BE2C (cell line): Measurements from ENCODE around the gene VAV1.

ENCODE experiments used
- DNase-seq: peaks from one replicate; pipeline ENCODE4 v3.0.0-alpha.2; 2020
- H3K27me3 ChIP-seq: fragments of 250-450 bp; sonication (Bioruptor Pico); 2 replicates; pipeline ENCODE4 v1.5.1; 2020; ENCODE audit warnings: mild to moderate bottlenecking
- H3K36me3 ChIP-seq: fragments of 250-450 bp; sonication (Bioruptor Pico); 2 replicates; pipeline ENCODE4 v1.5.1; 2020; ENCODE audit warnings: mild to moderate bottlenecking
- H3K4me1 ChIP-seq: fragments of 250-450 bp; sonication (Bioruptor Pico); 2 replicates; pipeline ENCODE4 v1.5.1; 2020
- H3K4me3 ChIP-seq: 2 replicates; pipeline ENCODE4 v1.5.1; 2011; ENCODE audit warnings: low read depth, low read length
- H3K9me3 ChIP-seq: fragments of 250-450 bp; sonication (Bioruptor Pico); 2 replicates; pipeline ENCODE4 v1.5.1; 2020
- CTCF ChIP-seq: IDR thresholded peaks from 2 replicates; pipeline ENCODE4 v1.5.1; 2012; ENCODE audit warnings: mild to moderate bottlenecking, low read depth, low read length

The VAV1 gene

GRCh38 chr19:6800991-6801484 lies 28.5 kb downstream of the VAV1 start:
- no peak for DNase-seq
- Histone ChIP-seq H3K4me3 (no peak overlapping the region; the same call in 1 of the 2 replicates), H3K36me3 (no peaks in the 10 kb centered on the region), H3K9me3 (no peaks in the 10 kb centered on the region), H3K4me1 (no peaks in the 10 kb centered on the region), H3K27me3 (no peaks in the 10 kb centered on the region)
- TF ChIP-seq CTCF = no peak

DNA sequence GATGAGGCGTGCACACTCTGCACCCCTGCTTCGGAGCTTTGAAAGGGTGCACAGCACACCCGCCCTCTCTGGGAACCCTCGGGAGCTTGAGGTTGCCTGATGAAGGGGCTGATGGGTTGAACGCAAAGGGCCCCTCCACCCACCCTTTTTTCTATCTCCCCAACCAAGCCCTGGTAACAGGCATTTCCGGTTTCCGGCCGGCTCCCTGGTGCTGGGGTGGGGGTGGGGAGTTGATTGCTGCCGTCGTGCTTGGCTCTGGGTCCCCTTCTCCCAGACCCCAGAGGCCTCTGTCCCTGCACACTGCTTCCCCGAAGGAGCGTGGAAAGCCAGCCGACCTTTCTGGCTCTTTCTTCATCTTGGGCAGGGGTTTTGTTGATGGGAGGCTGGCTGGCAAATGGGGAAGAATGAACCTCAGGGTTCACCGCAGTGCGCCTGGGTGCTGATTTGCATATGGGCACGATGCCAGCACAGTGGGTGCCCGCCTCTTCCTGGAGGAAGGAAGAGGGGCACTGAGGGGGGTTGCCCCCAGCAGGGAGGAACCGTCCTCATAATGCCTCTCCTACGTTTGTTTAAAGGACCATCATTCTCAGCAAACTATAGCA lies 29.1 kb downstream of the VAV1 start:
- peak; percentile 15 for DNase-seq
- no peaks in the 10 kb centered on the region for H3K4me1 ChIP-seq
- peak overlapping the region; percentile 24; the same call in 1 of the 2 replicates for H3K4me3 ChIP-seq
- no peak for TF ChIP-seq CTCF
- H3K27me3 ChIP-seq = no peaks in the 10 kb centered on the region
- no peaks in the 10 kb centered on the region for H3K9me3 ChIP-seq
- no peaks in the 10 kb centered on the region for H3K36me3 ChIP-seq

GRCh38 chr19:6802336-6803035 lies 30.0 kb downstream of the VAV1 start:
- H3K9me3 ChIP-seq = no peaks in the 10 kb centered on the region
- H3K4me3 ChIP-seq = no peak overlapping the region
- H3K4me1 ChIP-seq = no peaks in the 10 kb centered on the region
- no peak for DNase-seq
- no peak for TF ChIP-seq CTCF
- H3K36me3 ChIP-seq = no peaks in the 10 kb centered on the region
- no peaks in the 10 kb centered on the region for H3K27me3 ChIP-seq

- Histone ChIP-seq H3K4me3 (no peak overlapping the region), H3K4me1 (no peaks in the 10 kb centered on the region), H3K36me3 (no peaks in the 10 kb centered on the region), H3K9me3 (no peaks in the 10 kb centered on the region), H3K27me3 (no peaks in the 10 kb centered on the region)
- no peak for DNase-seq
- no peak for TF ChIP-seq CTCF
Observed at GRCh38 chr19:6803036-6803404, 30.5 kb downstream of the VAV1 start.

- Histone ChIP-seq H3K9me3 (no peaks in the 10 kb centered on the region), H3K27me3 (no peaks in the 10 kb centered on the region), H3K4me3 (no peak overlapping the region)
Observed at GRCh38 chr19:6806488-6806887, 34.0 kb downstream of the VAV1 start.

More at GRCh38 chr19:6806488-6806887, 34.0 kb downstream of the VAV1 start:
- TF ChIP-seq CTCF = no peak
- Histone ChIP-seq H3K4me1 (no peaks in the 10 kb centered on the region), H3K36me3 (no peaks in the 10 kb centered on the region)
- no peak for DNase-seq
